HepG2 (cell line): ENCODE results near the gene IPO9. TPM values are rescaled to one million over a fixed set of nuclear protein-coding genes. Genes with fewer than 3 reads are reported as not detected.

Experiments
- ATAC-seq: fragments of 200-7000 bp; cut with Tn5 transposase; 3 replicates; pipeline ENCODE4 v1.9.1; 2020; ENCODE audit warnings: mild to moderate bottlenecking, moderate library complexity
- BruUV-seq: library from RNA; stranded (reverse); fragments of 400-500 nt; replicated peaks from 2 replicates; lab custom pipeline; 2021; lab: Mats Ljungman, UMichigan
- CTCF ChIA-PET: fragments of 300-600 bp; formaldehyde crosslinking; extraction: SDS; loops from one replicate; lab custom pipeline; 2021; ENCODE audit warnings: low total read pairs, inconsistent platforms, low intra/inter-chr PET ratio; lab: Yijun Ruan, JAX
- POLR2A ChIA-PET: fragments of 350-600 bp; sonication (Branson Sonifier 250); formaldehyde crosslinking; loops from one replicate; lab custom pipeline; 2020; ENCODE audit warnings: antibody characterized with exemption, inconsistent platforms; lab: Yijun Ruan, JAX
- DNase-seq: peaks from one replicate; pipeline ENCODE4 v3.0.0-alpha.2; 2015; ENCODE audit warnings: low spot score
- FAIRE-seq: peaks from 3 replicates; lab custom pipeline; 2011; peaks lifted over from hg19 to GRCh38; lab: Jason Lieb, UNC
- H2AFZ ChIP-seq: one replicate; pipeline ENCODE4 v1.6.1; 2011; ENCODE audit warnings: low read length, inconsistent platforms
- H3K27ac ChIP-seq: fragments of 300-600 bp; 3 replicates; pipeline ENCODE4 v1.8.0; 2011; ENCODE audit warnings: mixed run types, mild to moderate bottlenecking, mixed read lengths, low read length, inconsistent platforms; ENCODE audit not compliant: insufficient read depth; ENCODE audit errors: extremely low read length
- H3K27me3 ChIP-seq, 2 experiments: fragments of 200-600 bp in 1 of 2; 2 replicates in 1 of 2; 3 replicates in 1 of 2; pipeline versions ENCODE4 v1.6.0 to v1.8.0; 2011; ENCODE audit warnings: low read length in 2 of 2, mild to moderate bottlenecking in 2 of 2, moderate library complexity in 2 of 2, inconsistent platforms in 1 of 2; ENCODE audit not compliant: insufficient read depth in 2 of 2, control insufficient read depth in 1 of 2
- H3K36me3 ChIP-seq, 2 experiments: fragments of 200-600 bp in 1 of 2; replicated peaks in 1 of 2; 2 replicates in 1 of 2; 3 replicates in 1 of 2; pipeline versions ENCODE4 v1.5.1 to v1.8.0; 2011; ENCODE audit warnings: low read length in 2 of 2, inconsistent platforms in 1 of 2; ENCODE audit not compliant: insufficient read depth in 2 of 2, control insufficient read depth in 1 of 2
- H3K4me1 ChIP-seq: 2 replicates; pipeline ENCODE4 v1.5.1; 2012; ENCODE audit warnings: low read length, inconsistent platforms; ENCODE audit not compliant: insufficient read depth
- H3K4me2 ChIP-seq: 2 replicates; pipeline ENCODE4 v1.6.0; 2011; ENCODE audit warnings: low read depth, low read length, inconsistent platforms
- H3K4me3 ChIP-seq, 3 experiments: fragments of 200-600 bp in 1 of 3; sonication (generic), shearing (Covaris generic) in 1 of 3; replicated peaks in 1 of 3; 2 replicates each; pipeline ENCODE4 v1.5.1; 2011 to 2016; ENCODE audit warnings: low read length in 3 of 3, inconsistent platforms in 2 of 3, low read depth in 2 of 3, mild to moderate bottlenecking in 2 of 3, control low read depth in 1 of 3, mixed read lengths in 1 of 3; ENCODE audit not compliant: insufficient read depth in 1 of 3
- H3K79me2 ChIP-seq: one replicate; pipeline ENCODE4 v1.6.1; 2011; ENCODE audit warnings: low read length, inconsistent platforms; ENCODE audit not compliant: insufficient read depth
- H3K9ac ChIP-seq: 2 replicates; pipeline ENCODE4 v1.6.0; 2011; ENCODE audit warnings: mild to moderate bottlenecking, low read depth, low read length, inconsistent platforms; ENCODE audit not compliant: insufficient read depth
- H3K9me3 ChIP-seq: 2 replicates; pipeline ENCODE4 v1.5.1; 2012; ENCODE audit warnings: mild to moderate bottlenecking, low read length
- H4K20me1 ChIP-seq: 2 replicates; pipeline ENCODE4 v1.6.0; 2011; ENCODE audit warnings: inconsistent platforms, mild to moderate bottlenecking, low read length, moderate library complexity; ENCODE audit not compliant: insufficient read depth
- ATRX ChIP-seq: sonication (generic); formaldehyde crosslinking; IDR thresholded peaks from 2 replicates; pipeline ENCODE4 v1.4.0; 2020; ENCODE audit warnings: missing genetic modification reagents, borderline replicate concordance
- CENPX ChIP-seq: sonication (generic); formaldehyde crosslinking; IDR thresholded peaks from 2 replicates; pipeline ENCODE4 v1.9.0; 2021; ENCODE audit warnings: mild to moderate bottlenecking, missing genetic modification reagents, moderate library complexity
- JUND ChIP-seq: sonication (generic); formaldehyde crosslinking; IDR thresholded peaks from 2 replicates; pipeline ENCODE4 v1.8.0; 2022; ENCODE audit warnings: mild to moderate bottlenecking, missing genetic modification reagents
- NFE2L2 ChIP-seq: fragments of 150-350 bp; IDR thresholded peaks from 2 replicates; pipeline ENCODE4 v1.6.1; 2014; ENCODE audit warnings: low read length
- PHB2 ChIP-seq: fragments of 450-650 bp; IDR thresholded peaks from 2 replicates; pipeline ENCODE4 v1.6.1; 2018; ENCODE audit not compliant: partially characterized antibody
- SNAPC4 ChIP-seq: sonication (generic); formaldehyde crosslinking; IDR thresholded peaks from 2 replicates; pipeline ENCODE4 v1.4.0; 2020; ENCODE audit warnings: mild to moderate bottlenecking, missing genetic modification reagents
- TAF1 ChIP-seq: sonication (generic); formaldehyde crosslinking; IDR thresholded peaks from 2 replicates; pipeline ENCODE4 v1.4.0; 2020; ENCODE audit warnings: missing genetic modification reagents
- ZNF510 ChIP-seq: sonication (generic); formaldehyde crosslinking; IDR thresholded peaks from 2 replicates; pipeline ENCODE4 v1.4.0; 2020; ENCODE audit warnings: low read depth, mild to moderate bottlenecking, missing genetic modification reagents
- ZNF556 ChIP-seq: sonication (generic); formaldehyde crosslinking; IDR thresholded peaks from 2 replicates; pipeline ENCODE4 v1.4.0; 2020; ENCODE audit warnings: mild to moderate bottlenecking, missing genetic modification reagents, borderline replicate concordance
- ZNF670 ChIP-seq: sonication (generic); formaldehyde crosslinking; IDR thresholded peaks from 2 replicates; pipeline ENCODE4 v1.8.0; 2022; ENCODE audit warnings: mild to moderate bottlenecking, missing genetic modification reagents, borderline replicate concordance
- WGBS: methylation state at CpG from one replicate; pipeline ENCODE4 v1.1.6; 2017; ENCODE audit warnings: low lambda C conversion rate; 5-methylcytosine and 5-hydroxymethylcytosine counted together
- in situ Hi-C: cut with HindIII; loops from 2 replicates; pipeline ENCODE4 v1.10.0; 2017; ENCODE audit warnings: low pct_unique_long_range_greater_than_20kb; ENCODE audit not compliant: extremely low pct_ligation_motif_present
- intact Hi-C: fragments of 100-400 bp; cut with micrococcal nuclease; formaldehyde crosslinking; loops from one replicate; pipeline ENCODE4 v1.10.0; 2022; ENCODE audit not compliant: unreplicated experiment
- polyA plus RNA-seq, 8 experiments: library from polyadenylated mRNA; depleted of rRNA in 3 of 8; stranded (reverse) in 7 of 8; unstranded in 1 of 8; fragments of >200 nt; fragmentation: Illumina TruSeq in 4 of 8; extraction: Trizol in 4 of 8; gene quantifications; 2 replicates each; pipeline versions ENCODE4 v1.2.1 to v1.2.3, GENCODE V29; 2011 to 2016; ENCODE audit warnings: low read depth in 4 of 8, missing spikeins in 1 of 8, mixed read lengths in 1 of 8; ENCODE audit not compliant: insufficient read depth in 1 of 8
- total RNA-seq, 5 experiments: library from RNA; depleted of rRNA; stranded (reverse); fragments of >200 nt; fragmentation: Illumina TruSeq; extraction: Trizol; gene quantifications; 2 replicates each; pipeline ENCODE4 v1.2.3, GENCODE V29; 2016; ENCODE audit warnings: low read depth in 1 of 5

IPO9 gene
- total and polyA plus RNA-seq, 2 of the 13 experiments (the other 11 are each of a cell fraction or from before 2014, with no cell fraction given): 31.0 to 34.8 TPM

GRCh38 chr1:201890223-201890622 is 61.3 kb downstream of the IPO9 start (continued):
- no peak for TF ChIP-seq SNAPC4 (CRISPR knock-in tag)
- TF ChIP-seq JUND (CRISPR knock-in tag): no peak
- TF ChIP-seq TAF1 (CRISPR knock-in tag): no peak

GRCh38 chr1:201890806-201891450 is 62.0 kb downstream of the IPO9 start:
- CTCF ChIA-PET: no interaction called here
- FAIRE-seq: no peak
- intact Hi-C loops: loop anchor here (10.0 kb wide), 1 partner anchor 224 kb away; no protein-coding TSS in a partner anchor

More at GRCh38 chr1:201890806-201891450, 62.0 kb downstream of the IPO9 start:
- H3K79me2 ChIP-seq: no peaks in the 10 kb centered on the region
- ATAC-seq: no peak
- TF ChIP-seq NFE2L2 (no peak), PHB2 (no peak), ATRX (CRISPR knock-in tag) (no peak), ZNF556 (CRISPR knock-in tag) (no peak), ZNF670 (no peak), ZNF510 (CRISPR knock-in tag) (no peak), CENPX (CRISPR knock-in tag) (no peak)
- H2AFZ ChIP-seq: no peak overlapping the region
- no peak overlapping the region for H3K4me3 ChIP-seq
- no peaks in the 10 kb centered on the region for H3K9me3 ChIP-seq
- H3K36me3 ChIP-seq: no peaks in the 10 kb centered on the region
- no TSS peak for BruUV-seq
- no peaks in the 10 kb centered on the region for H4K20me1 ChIP-seq
- in situ Hi-C loops: loop anchor here (5.0 kb wide), 1 partner anchor 81 kb away; no protein-coding TSS in a partner anchor
- H3K4me2 ChIP-seq: no peak overlapping the region
- H3K27me3 ChIP-seq: peaks cover 4 to 36% of the 10 kb centered on the region in 2 experiments; a peak in 3 of 5 replicates
- peaks cover 16% of the 10 kb centered on the region for H3K4me1 ChIP-seq
- H3K9ac ChIP-seq: no peak overlapping the region
- no peak for DNase-seq
- POLR2A ChIA-PET: no interaction called here
- 44% methylated on average over 2 of the region's 3 CpGs for WGBS
- H3K27ac ChIP-seq: no peak overlapping the region
